Common myeloid progenitor, CD34-positive (primary cell): ENCODE results near the gene UST.
"Not testable (repeated sequence)": the region's sequence is repeated elsewhere in the genome, so short reads cannot be mapped to it uniquely, and the experiment has no call there.

Source experiments
- CTCF ChIA-PET: fragments of 350-600 bp; sonication (Branson Sonifier 250); formaldehyde crosslinking; loops from one replicate; lab custom pipeline; 2021; ENCODE audit warnings: antibody characterized with exemption; lab: Charles Lee
- POLR2A ChIA-PET: fragments of 350-600 bp; sonication (Branson Sonifier 250); formaldehyde crosslinking; loops from one replicate; lab custom pipeline; 2021; ENCODE audit warnings: antibody characterized with exemption; lab: Charles Lee
- DNase-seq, 3 donors: peaks; one replicate each; pipeline versions ENCODE4 v3.0.0 to v3.0.0-alpha.2; 2013
- H3K27ac ChIP-seq, 2 experiments: 1 replicate in 1 of 2; 2 replicates in 1 of 2; pipeline ENCODE4 v1.7.0; 2013; ENCODE audit warnings: inconsistent platforms in 2 of 2, low read length in 2 of 2, mild to moderate bottlenecking in 2 of 2, low read depth in 1 of 2, moderate library complexity in 1 of 2; ENCODE audit not compliant: severe bottlenecking in 2 of 2, insufficient read depth in 1 of 2, poor library complexity in 1 of 2
- H3K27me3 ChIP-seq, 5 experiments: replicated peaks in 2 of 5; 1 replicate in 3 of 5; 2 replicates in 2 of 5; pipeline versions ENCODE4 v1.6.1 to v1.7.0; 2013; ENCODE audit warnings: low read length in 4 of 5, mild to moderate bottlenecking in 2 of 5, moderate library complexity in 2 of 5, inconsistent platforms in 1 of 5; ENCODE audit not compliant: insufficient read depth in 5 of 5, control insufficient read depth in 4 of 5
- H3K36me3 ChIP-seq, 4 experiments: 1 replicate in 2 of 4; 2 replicates in 2 of 4; pipeline versions ENCODE4 v1.6.1 to v1.7.0; 2013; ENCODE audit warnings: low read length in 3 of 4, control low read depth in 1 of 4, mild to moderate bottlenecking in 1 of 4; ENCODE audit not compliant: control insufficient read depth in 4 of 4, insufficient read depth in 4 of 4
- H3K4me1 ChIP-seq, 4 experiments: 1 replicate in 3 of 4; 2 replicates in 1 of 4; pipeline versions ENCODE4 v1.6.1 to v1.7.1; 2013; ENCODE audit warnings: low read length in 3 of 4, mild to moderate bottlenecking in 3 of 4, control low read depth in 1 of 4, inconsistent platforms in 1 of 4, moderate library complexity in 1 of 4; ENCODE audit not compliant: control insufficient read depth in 4 of 4, insufficient read depth in 4 of 4; ENCODE audit errors: control extremely low read depth in 1 of 4
- H3K4me3 ChIP-seq, 7 experiments: 1 replicate in 4 of 7; 2 replicates in 3 of 7; pipeline versions ENCODE4 v1.5.1 to v1.7.0; 2013; ENCODE audit warnings: mild to moderate bottlenecking in 7 of 7, low read length in 6 of 7, moderate library complexity in 6 of 7, inconsistent platforms in 2 of 7, low read depth in 2 of 7, control low read depth in 1 of 7; ENCODE audit not compliant: insufficient read depth in 4 of 7, control insufficient read depth in 1 of 7; ENCODE audit errors: extremely low read depth in 1 of 7
- H3K9me3 ChIP-seq, 5 experiments: 1 replicate in 4 of 5; 2 replicates in 1 of 5; pipeline versions ENCODE4 v1.6.1 to v1.7.1; 2013; ENCODE audit warnings: low read length in 4 of 5, mild to moderate bottlenecking in 2 of 5, inconsistent platforms in 1 of 5, low read depth in 1 of 5, moderate library complexity in 1 of 5; ENCODE audit not compliant: control insufficient read depth in 4 of 5, insufficient read depth in 2 of 5; ENCODE audit errors: control extremely low read depth in 1 of 5
- WGBS: methylation state at CpG from one replicate; pipeline ENCODE4 v1.1.5; 2013; ENCODE audit not compliant: insufficient coverage; 5-methylcytosine and 5-hydroxymethylcytosine counted together

UST gene

DNA sequence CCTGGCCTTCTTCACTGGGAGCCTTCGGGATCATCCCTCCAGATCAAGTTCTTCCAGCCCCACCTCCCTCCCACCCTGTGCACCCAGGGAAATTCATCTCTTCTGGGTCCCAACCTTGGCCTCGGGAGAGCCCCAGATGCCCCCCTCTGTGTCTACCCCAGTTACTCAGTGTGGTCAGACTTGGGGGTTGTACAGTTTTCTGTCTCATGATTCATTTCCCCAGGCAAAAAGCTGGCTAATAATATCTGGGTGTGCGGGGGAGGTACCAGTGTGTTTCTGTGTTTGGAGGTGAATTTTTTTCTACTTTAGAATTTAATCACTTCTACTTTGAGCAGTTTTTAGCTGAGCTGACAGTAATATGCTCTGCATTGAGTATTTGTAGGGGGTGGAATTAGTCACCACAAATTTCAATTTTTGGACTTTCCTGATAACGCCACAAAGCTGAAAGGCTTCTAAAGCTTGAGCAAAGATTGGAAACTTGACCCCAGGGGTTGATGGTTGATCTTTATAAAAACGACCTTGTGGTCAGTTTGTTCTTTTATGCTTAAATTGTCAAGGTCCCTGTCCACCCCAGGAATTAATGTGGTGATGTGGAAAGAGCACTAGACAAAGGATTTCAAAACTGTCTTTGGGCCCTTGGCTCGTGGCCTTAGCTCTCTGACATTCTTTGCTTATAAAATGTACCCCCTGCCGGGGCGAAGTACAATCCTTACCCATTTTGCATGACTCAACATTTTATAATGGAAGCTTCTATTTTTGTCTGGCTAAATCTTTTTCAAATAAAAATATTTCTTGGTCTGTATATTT is 286.0 kb downstream of the UST start:
- Histone ChIP-seq H3K36me3 (peaks cover 0 to 3% (median 0%) of the 10 kb centered on the region in 4 experiments), H3K27ac (no peak overlapping the region), H3K4me1 (peaks cover 1 to 31% (median 26%) of the 10 kb centered on the region in 4 experiments), H3K9me3 (no peaks in the 10 kb centered on the region), H3K27me3 (no peaks in the 10 kb centered on the region), H3K4me3 (peak overlapping the region in 1 of 7 experiments; percentile 33)
- WGBS: 79% methylated on average over 3 of the region's 8 CpGs
- ChIA-PET CTCF (interaction anchor here (0.7 to 7.5 kb wide), 9 partner anchors 12 to 485 kb away, joined by 3 to 86 read pairs (median 4); no protein-coding TSS in a partner anchor), POLR2A (no interaction called here)
- peak; percentile 52 to 91 (median 88) for DNase-seq

DNA sequence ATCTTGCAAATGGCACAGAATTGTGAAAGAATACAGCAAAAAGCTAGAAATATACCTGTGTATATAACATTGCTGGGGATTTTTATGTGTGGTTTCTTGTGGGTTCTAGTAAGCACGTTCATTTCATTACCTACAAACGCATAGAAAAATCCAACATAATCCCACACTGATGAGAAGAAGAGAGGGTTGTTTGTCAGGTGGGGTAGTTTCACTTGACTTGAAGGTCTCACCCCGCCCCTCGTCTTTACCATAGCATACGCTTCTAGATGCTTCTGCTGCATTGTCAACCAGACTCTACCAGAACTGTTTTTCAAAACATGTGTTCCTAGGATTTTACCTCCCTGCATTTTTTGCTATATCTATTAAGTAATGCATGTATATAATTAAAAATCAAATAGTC is 286.6 kb downstream of the UST start:
- CTCF ChIA-PET: interaction anchor here (0.7 to 7.5 kb wide), 6 partner anchors 11 to 398 kb away, joined by 3 to 86 read pairs (median 6); no protein-coding TSS in a partner anchor
- no peak for DNase-seq
- Histone ChIP-seq H3K36me3 (peaks cover 0 to 3% (median 0%) of the 10 kb centered on the region in 4 experiments), H3K9me3 (no peaks in the 10 kb centered on the region), H3K4me3 (no peak overlapping the region), H3K4me1 (peaks cover 1 to 31% (median 26%) of the 10 kb centered on the region in 4 experiments), H3K27ac (no peak overlapping the region), H3K27me3 (no peaks in the 10 kb centered on the region)
- no CpG with 5 or more reads among the region's 5 CpGs for WGBS
- POLR2A ChIA-PET: no interaction called here

DNA sequence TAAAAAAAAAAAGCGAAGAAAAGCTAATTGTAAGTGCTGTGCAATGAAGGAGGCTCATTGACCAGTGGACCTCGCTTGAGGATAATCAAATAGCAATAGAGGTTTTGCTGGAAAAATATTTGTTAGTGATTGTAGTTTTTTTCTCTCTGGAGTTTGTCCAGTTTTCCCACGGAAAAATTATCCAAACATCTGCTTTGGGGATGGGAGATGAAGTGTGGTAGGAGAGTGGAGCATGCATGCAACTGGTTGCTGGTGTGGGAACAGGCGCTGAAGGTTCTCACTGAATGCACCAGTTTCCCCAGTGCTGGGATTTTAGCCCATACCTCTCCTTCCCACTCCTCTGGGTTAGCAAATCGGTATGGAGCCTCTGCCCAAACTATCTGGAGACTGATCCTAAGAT is 288.9 kb downstream of the UST start:
- Histone ChIP-seq H3K36me3 (peaks cover 0 to 3% (median 0%) of the 10 kb centered on the region in 4 experiments), H3K4me3 (no peak overlapping the region), H3K27me3 (no peaks in the 10 kb centered on the region), H3K9me3 (no peaks in the 10 kb centered on the region), H3K4me1 (peaks cover 0 to 31% (median 25%) of the 10 kb centered on the region in 4 experiments), H3K27ac (no peak overlapping the region)
- no peak for DNase-seq
- ChIA-PET CTCF (interaction anchor here (0.9 to 2.4 kb wide), 3 partner anchors 10 to 47 kb away, joined by 4 to 8 read pairs (median 5); no protein-coding TSS in a partner anchor), POLR2A (no interaction called here)
- 95% methylated on average over 3 of the region's 5 CpGs for WGBS

- ChIA-PET CTCF (interaction anchor here (1.0 to 1.1 kb wide), 2 partner anchors 9 to 479 kb away, joined by 4 read pairs; no protein-coding TSS in a partner anchor), POLR2A (no interaction called here)
- Histone ChIP-seq H3K9me3 (no peaks in the 10 kb centered on the region), H3K27me3 (no peaks in the 10 kb centered on the region), H3K4me1 (peaks cover 0 to 18% (median 16%) of the 10 kb centered on the region in 4 experiments), H3K36me3 (peaks cover 0 to 3% (median 0%) of the 10 kb centered on the region in 4 experiments), H3K4me3 (no peak overlapping the region), H3K27ac (no peak overlapping the region)
- WGBS: over 99% methylated on average over 19 of the region's 22 CpGs
- DNase-seq: no peak
These were observed 290.3 kb downstream of the UST start for GRCh38 chr6:149037051-149037671.

GRCh38 chr6:149039025-149039424 is 292.2 kb downstream of the UST start:
- CTCF ChIA-PET: interaction anchor here (2.4 to 4.2 kb wide), 2 partner anchors 10 to 393 kb away, joined by 6 to 11 read pairs; no protein-coding TSS in a partner anchor
- H3K27ac ChIP-seq, DNase-seq, H3K9me3 ChIP-seq, H3K36me3 ChIP-seq, H3K27me3 ChIP-seq, H3K4me3 ChIP-seq, H3K4me1 ChIP-seq, POLR2A ChIA-PET: not testable (repeated sequence)
- WGBS: 100% methylated on average over 3 of the region's 7 CpGs

- ChIA-PET CTCF (interaction anchor here (4.2 to 6.5 kb wide), 2 partner anchors 9 to 390 kb away, joined by 11 to 39 read pairs; no protein-coding TSS in a partner anchor), POLR2A (no interaction called here)
- no peak for DNase-seq
- Histone ChIP-seq H3K27me3 (no peaks in the 10 kb centered on the region), H3K27ac (no peak overlapping the region), H3K4me1 (peaks cover 7 to 24% (median 13%) of the 10 kb centered on the region in 4 experiments), H3K4me3 (no peak overlapping the region), H3K36me3 (peaks cover 0 to 1% (median 0%) of the 10 kb centered on the region in 4 experiments), H3K9me3 (no peaks in the 10 kb centered on the region)
- no CpG with 5 or more reads among the region's 2 CpGs for WGBS
These were observed 295.1 kb downstream of the UST start for GRCh38 chr6:149041953-149042352.
